Renal cortex interstitium (tissue), 11 donors: ENCODE data around the gene TPD52L1. TPM values are rescaled to one million over a fixed set of nuclear protein-coding genes. Genes with fewer than 3 reads are reported as not detected.

Source experiments
- DNase-seq, 11 donors: peaks; one replicate each; pipeline ENCODE4 v3.0.0-alpha.2; 2013; ENCODE audit warnings: low read depth in 9 of 11, low spot score in 4 of 11; ENCODE audit errors: extremely low read depth in 1 of 11
- polyA plus RNA-seq, 3 donors: library from polyadenylated mRNA; unstranded; fragments of 120-200 nt; gene quantifications; one replicate each; pipeline ENCODE4 v1.2.1, GENCODE V29; 2013; ENCODE audit not compliant: insufficient read length in 3 of 3

TPD52L1 gene
- polyA plus RNA-seq, 3 donors = 83.7 to 100 (median 91.4) TPM

GRCh38 chr6:125192610-125192930 lies 39.0 kb downstream of the TPD52L1 start:
- no peak for DNase-seq

GRCh38 chr6:125193208-125193607 lies 39.6 kb downstream of the TPD52L1 start:
- DNase-seq = no peak

- DNase-seq = no peak
Measured at GRCh38 chr6:125194941-125195340, 41.4 kb downstream of the TPD52L1 start.

- DNase-seq = no peak
Measured at GRCh38 chr6:125195526-125195925, 42.0 kb downstream of the TPD52L1 start.

- no peak for DNase-seq
Measured at GRCh38 chr6:125196613-125197012, 43.0 kb downstream of the TPD52L1 start.

GRCh38 chr6:125197795-125198269 lies 44.3 kb downstream of the TPD52L1 start:
- peak in 3 of 11 donors; percentile 6 to 19 (median 17) for DNase-seq

- DNase-seq = no peak
Measured at GRCh38 chr6:125198398-125198937, 44.9 kb downstream of the TPD52L1 start.

GRCh38 chr6:125200941-125201340 lies 47.4 kb downstream of the TPD52L1 start:
- DNase-seq = no peak

GRCh38 chr6:125201961-125202729 lies 48.6 kb downstream of the TPD52L1 start:
- no peak for DNase-seq

GRCh38 chr6:125203395-125203794 lies 49.8 kb downstream of the TPD52L1 start:
- no peak for DNase-seq

GRCh38 chr6:125205931-125206330 lies 52.4 kb downstream of the TPD52L1 start:
- DNase-seq = no peak

- no peak for DNase-seq
Measured at GRCh38 chr6:125206389-125206788, 52.8 kb downstream of the TPD52L1 start.

GRCh38 chr6:125207956-125208355 lies 54.4 kb downstream of the TPD52L1 start:
- no peak for DNase-seq

- no peak for DNase-seq
Measured at GRCh38 chr6:125208625-125209249, 55.2 kb downstream of the TPD52L1 start.

- no peak for DNase-seq
Measured at GRCh38 chr6:125210667-125211066, 57.1 kb downstream of the TPD52L1 start.

- no peak for DNase-seq
Measured at GRCh38 chr6:125211352-125211751, 57.8 kb downstream of the TPD52L1 start.

- no peak for DNase-seq
Measured at GRCh38 chr6:125212377-125212776, 58.8 kb downstream of the TPD52L1 start.

- no peak for DNase-seq
Measured at GRCh38 chr6:125213939-125214338, 60.4 kb downstream of the TPD52L1 start.

GRCh38 chr6:125215252-125215819 lies 61.8 kb downstream of the TPD52L1 start:
- no peak for DNase-seq

GRCh38 chr6:125216015-125216414 lies 62.4 kb downstream of the TPD52L1 start:
- DNase-seq = no peak
